ENCODE results near the gene TYW5. TPM values are rescaled to one million over a fixed set of nuclear protein-coding genes. Genes with fewer than 3 reads are reported as not detected.

Gene TYW5
- polyA plus RNA-seq, 1 donor (not counting 4 experiments of a cell fraction or from before 2014, with no cell fraction given): 9.9 TPM

- peaks cover 11% of the 10 kb centered on the region for H3K79me2 ChIP-seq (ENCODE audit: control insufficient read depth, insufficient read depth, low read length)
- no peaks in the 10 kb centered on the region for H3K4me1 ChIP-seq (ENCODE audit: control insufficient read depth, extremely low read depth, insufficient read depth, low read length)
- no peak overlapping the region for H3K4me2 ChIP-seq (ENCODE audit: control insufficient read depth, extremely low read depth, insufficient read depth, low read depth, low read length)
- dilution Hi-C loops (cut with MboI; ENCODE audit: extremely low pct_ligation_motif_present, low sequenced_read_pairs): no loop called here
- H2AFZ ChIP-seq (ENCODE audit: control insufficient read depth, low read length): no peak overlapping the region
- FAIRE-seq: no peak
- H3K9ac ChIP-seq (ENCODE audit: control insufficient read depth, extremely low read depth, insufficient read depth, low read length): no peak overlapping the region
- H3K27me3 ChIP-seq (ENCODE audit: control insufficient read depth, extremely low read depth, insufficient read depth, low read length): no peaks in the 10 kb centered on the region
- H3K36me3 ChIP-seq (ENCODE audit: control insufficient read depth in 2 of 2, extremely low read depth in 1 of 2, insufficient read depth in 2 of 2, low read length in 2 of 2): peaks cover 5 to 8% of the 10 kb centered on the region in 2 experiments
- H3K9me1 ChIP-seq (ENCODE audit: control insufficient read depth, extremely low read depth, insufficient read depth, low read length): no peaks in the 10 kb centered on the region
- no peak for TF ChIP-seq EZH2 (IDR thresholded peaks at IDR 0.05; ENCODE audit: low read length)
- no peak for TF ChIP-seq CTCF (optimal IDR thresholded peaks at IDR 0.05 in 1 of 3, IDR thresholded peaks at IDR 0.05 in 1 of 3, conservative IDR thresholded peaks at IDR 0.05 in 1 of 3; ENCODE audit: extremely low read depth in 1 of 3, insufficient read depth in 2 of 3, low read length in 3 of 3)
- no peaks in the 10 kb centered on the region for H4K20me1 ChIP-seq (ENCODE audit: control insufficient read depth, extremely low read depth, insufficient read depth, low read length)
- H3K9me3 ChIP-seq (ENCODE audit: control insufficient read depth, low read depth, low read length): no peaks in the 10 kb centered on the region
- no peak overlapping the region for H3K4me3 ChIP-seq (ENCODE audit: control insufficient read depth in 2 of 3, extremely low read depth in 1 of 3, insufficient read depth in 2 of 3, low read depth in 1 of 3, low read length in 3 of 3)
- H3K27ac ChIP-seq (ENCODE audit: control insufficient read depth, insufficient read depth, low read length): no peak overlapping the region
- no peak for DNase-seq (ENCODE audit: low read depth, low spot score)
These were observed 26.7 kb downstream of the TYW5 start for GRCh38 chr2:199928626-199929025.

GRCh38 chr2:199928226-199928625 is 27.1 kb downstream of the TYW5 start:
- H3K27ac ChIP-seq (ENCODE audit: control insufficient read depth, insufficient read depth, low read length): no peak overlapping the region
- dilution Hi-C loops (cut with MboI; ENCODE audit: extremely low pct_ligation_motif_present, low sequenced_read_pairs): no loop called here
- H3K36me3 ChIP-seq (ENCODE audit: control insufficient read depth in 2 of 2, extremely low read depth in 1 of 2, insufficient read depth in 2 of 2, low read length in 2 of 2): peaks cover 5 to 8% of the 10 kb centered on the region in 2 experiments
- H4K20me1 ChIP-seq (ENCODE audit: control insufficient read depth, extremely low read depth, insufficient read depth, low read length): no peaks in the 10 kb centered on the region
- no peak overlapping the region for H3K4me2 ChIP-seq (ENCODE audit: control insufficient read depth, extremely low read depth, insufficient read depth, low read depth, low read length)
- H3K9me1 ChIP-seq (ENCODE audit: control insufficient read depth, extremely low read depth, insufficient read depth, low read length): no peaks in the 10 kb centered on the region
- no peak overlapping the region for H3K9ac ChIP-seq (ENCODE audit: control insufficient read depth, extremely low read depth, insufficient read depth, low read length)
- H3K4me3 ChIP-seq (ENCODE audit: control insufficient read depth in 2 of 3, extremely low read depth in 1 of 3, insufficient read depth in 2 of 3, low read depth in 1 of 3, low read length in 3 of 3): no peak overlapping the region
- no peaks in the 10 kb centered on the region for H3K9me3 ChIP-seq (ENCODE audit: control insufficient read depth, low read depth, low read length)
- peaks cover 12% of the 10 kb centered on the region for H3K79me2 ChIP-seq (ENCODE audit: control insufficient read depth, insufficient read depth, low read length)
- no peaks in the 10 kb centered on the region for H3K4me1 ChIP-seq (ENCODE audit: control insufficient read depth, extremely low read depth, insufficient read depth, low read length)
- TF ChIP-seq EZH2 (IDR thresholded peaks at IDR 0.05; ENCODE audit: low read length) (no peak), CTCF (optimal IDR thresholded peaks at IDR 0.05 in 1 of 3, IDR thresholded peaks at IDR 0.05 in 1 of 3, conservative IDR thresholded peaks at IDR 0.05 in 1 of 3; ENCODE audit: extremely low read depth in 1 of 3, insufficient read depth in 2 of 3, low read length in 3 of 3) (no peak)
- DNase-seq (ENCODE audit: low read depth, low spot score) (no peak), FAIRE-seq (no peak)
- no peak overlapping the region for H2AFZ ChIP-seq (ENCODE audit: control insufficient read depth, low read length)
- no peaks in the 10 kb centered on the region for H3K27me3 ChIP-seq (ENCODE audit: control insufficient read depth, extremely low read depth, insufficient read depth, low read length)

Measured in keratinocyte (primary cell).